HFFc6 (cell line): Measurements from ENCODE around the gene MCTP1. TPM values are rescaled to one million over a fixed set of nuclear protein-coding genes. Genes with fewer than 3 reads are reported as not detected.

Experiments used
- DNase-seq: peaks from one replicate; pipeline ENCODE4 v3.0.0-alpha.2; 2018
- H3K27ac Mint-ChIP-seq: 2 replicates; pipeline ENCODE4 v1.8.0; 2020; ENCODE audit warnings: mild to moderate bottlenecking, mixed read lengths
- H3K27me3 Mint-ChIP-seq: 2 replicates; pipeline ENCODE4 v1.8.0; 2021; ENCODE audit warnings: mild to moderate bottlenecking, moderate library complexity, mixed read lengths; ENCODE audit not compliant: insufficient read depth
- H3K36me3 Mint-ChIP-seq: 2 replicates; pipeline ENCODE4 v1.8.0; 2021; ENCODE audit warnings: low read depth, mixed read lengths
- H3K4me1 Mint-ChIP-seq: 2 replicates; pipeline ENCODE4 v1.8.0; 2020; ENCODE audit warnings: low read depth, mixed read lengths
- H3K4me3 Mint-ChIP-seq: 2 replicates; pipeline ENCODE4 v1.8.0; 2020; ENCODE audit warnings: mild to moderate bottlenecking, moderate library complexity, mixed read lengths
- H3K9me3 Mint-ChIP-seq: 2 replicates; pipeline ENCODE4 v1.8.0; 2020; ENCODE audit warnings: mild to moderate bottlenecking, mixed read lengths
- CTCF ChIP-seq: fragments of 200-600 bp; sonication (generic); IDR thresholded peaks from 2 replicates; pipeline ENCODE4 v1.5.0; 2021; ENCODE audit warnings: antibody characterized with exemption, mild to moderate bottlenecking
- total RNA-seq, 6 experiments: library from RNA; stranded (reverse); fragmentation: NEBNext Ultra II Directional; extraction: Animal tissue kit (Norgen Biotek cat#: 25700); gene quantifications; 2 replicates in 1 of 6; 3 replicates in 5 of 6; pipeline ENCODE4 v1.2.3, GENCODE V29; 2021

MCTP1 gene
- total RNA-seq, 6 experiments from 2014 or later = 1.0 to 5.2 (median 3.9) TPM

GRCh38 chr5:95044096-95044495 lies 240.8 kb downstream of the MCTP1 start:
- Mint-ChIP-seq H3K27ac (no peak overlapping the region), H3K4me1 (peaks cover 24% of the 10 kb centered on the region)
- no peak for TF ChIP-seq CTCF

GRCh38 chr5:95043648-95044047 lies 241.2 kb downstream of the MCTP1 start:
- H3K27me3 Mint-ChIP-seq = peaks cover 5% of the 10 kb centered on the region; the same call in 1 of the 2 replicates
- H3K4me3 Mint-ChIP-seq = no peak overlapping the region

More at GRCh38 chr5:95044096-95044495, 240.8 kb downstream of the MCTP1 start:
- Mint-ChIP-seq H3K9me3 (no peaks in the 10 kb centered on the region), H3K4me3 (no peak overlapping the region), H3K36me3 (no peaks in the 10 kb centered on the region), H3K27me3 (peaks cover 5% of the 10 kb centered on the region; the same call in 1 of the 2 replicates)
- no peak for DNase-seq

GRCh38 chr5:95043234-95043633 lies 241.7 kb downstream of the MCTP1 start:
- H3K27me3 Mint-ChIP-seq = peaks cover 5% of the 10 kb centered on the region; the same call in 1 of the 2 replicates
- TF ChIP-seq CTCF = no peak
- H3K4me3 Mint-ChIP-seq = no peak overlapping the region
- H3K4me1 Mint-ChIP-seq = peaks cover 24% of the 10 kb centered on the region
- H3K27ac Mint-ChIP-seq = no peak overlapping the region
- H3K9me3 Mint-ChIP-seq = no peaks in the 10 kb centered on the region
- H3K36me3 Mint-ChIP-seq = no peaks in the 10 kb centered on the region
- no peak for DNase-seq

More at GRCh38 chr5:95043648-95044047, 241.2 kb downstream of the MCTP1 start:
- H3K36me3 Mint-ChIP-seq = no peaks in the 10 kb centered on the region
- no peak for DNase-seq
- peaks cover 24% of the 10 kb centered on the region for H3K4me1 Mint-ChIP-seq
- H3K9me3 Mint-ChIP-seq = no peaks in the 10 kb centered on the region
- no peak for TF ChIP-seq CTCF
- no peak overlapping the region for H3K27ac Mint-ChIP-seq

- peaks cover 5% of the 10 kb centered on the region; the same call in 1 of the 2 replicates for H3K27me3 Mint-ChIP-seq
- DNase-seq = no peak
- H3K4me1 Mint-ChIP-seq = peaks cover 26% of the 10 kb centered on the region
- TF ChIP-seq CTCF = no peak
- no peaks in the 10 kb centered on the region for H3K36me3 Mint-ChIP-seq
- no peak overlapping the region for H3K27ac Mint-ChIP-seq
- no peaks in the 10 kb centered on the region for H3K9me3 Mint-ChIP-seq
- H3K4me3 Mint-ChIP-seq = no peak overlapping the region
Measured at GRCh38 chr5:95042037-95042436, 242.9 kb downstream of the MCTP1 start.

GRCh38 chr5:95035891-95036685 lies 248.8 kb downstream of the MCTP1 start:
- Mint-ChIP-seq H3K27ac (no peak overlapping the region), H3K4me3 (peak overlapping the region; percentile 48; the same call in 1 of the 2 replicates), H3K9me3 (peaks cover 11% of the 10 kb centered on the region; the same call in 1 of the 2 replicates), H3K36me3 (peaks cover 6% of the 10 kb centered on the region; the same call in 1 of the 2 replicates), H3K27me3 (peaks cover 5% of the 10 kb centered on the region), H3K4me1 (peaks cover 16% of the 10 kb centered on the region)
- no peak for DNase-seq
- no peak for TF ChIP-seq CTCF
